Liver (tissue), 3 donors: ENCODE results near the gene B3GNT9.

Experiments
- EGR1 ChIP-seq, 2 donors: IDR thresholded peaks; 2 replicates each; pipeline ENCODE4 v1.6.1; 2016 to 2018; ENCODE audit warnings: antibody characterized with exemption in 2 of 2, low read depth in 2 of 2
- GABPA ChIP-seq, 2 donors: IDR thresholded peaks in 1 of 2; conservative IDR thresholded peaks in 1 of 2; 2 replicates each; pipeline ENCODE4 v1.6.1; 2016; ENCODE audit warnings: antibody characterized with exemption in 2 of 2, mild to moderate bottlenecking in 1 of 2, moderate library complexity in 1 of 2
- RAD21 ChIP-seq, 2 donors: IDR thresholded peaks; 2 replicates each; pipeline ENCODE4 v1.6.1; 2016; ENCODE audit warnings: antibody characterized with exemption in 2 of 2, mild to moderate bottlenecking in 2 of 2
- SP1 ChIP-seq: IDR thresholded peaks from 2 replicates; pipeline ENCODE4 v1.6.1; 2018; ENCODE audit warnings: antibody characterized with exemption, mild to moderate bottlenecking
- TAF1 ChIP-seq: conservative IDR thresholded peaks from 2 replicates; pipeline ENCODE4 v1.6.1; 2016; ENCODE audit warnings: antibody characterized with exemption, mild to moderate bottlenecking
- YY1 ChIP-seq: IDR thresholded peaks from 2 replicates; pipeline ENCODE4 v1.6.1; 2016; ENCODE audit warnings: antibody characterized with exemption, mild to moderate bottlenecking
- TF ChIP-seq, protein P1 (sequence below): fragments of 150-350 bp; IDR thresholded peaks from 2 replicates; pipeline ENCODE4 v1.5.1; 2017; ENCODE audit warnings: improper control_type of control experiment, low read depth, low read length; ENCODE audit not compliant: missing input control
- TF ChIP-seq, protein P2 (sequence below): IDR thresholded peaks from 2 replicates; pipeline ENCODE4 v1.6.1; 2016; ENCODE audit warnings: antibody characterized with exemption, mild to moderate bottlenecking
- TF ChIP-seq, protein P3 (sequence below): IDR thresholded peaks from 2 replicates; pipeline ENCODE4 v1.6.1; 2016; ENCODE audit warnings: antibody characterized with exemption
- TF ChIP-seq, protein P4 (sequence below): IDR thresholded peaks from 2 replicates; pipeline ENCODE4 v1.6.1; 2016; ENCODE audit warnings: antibody characterized with exemption
- TF ChIP-seq, protein P5 (sequence below): IDR thresholded peaks from 2 replicates; pipeline ENCODE4 v1.6.1; 2016; ENCODE audit warnings: antibody characterized with exemption
- donor health status: healthy.
- donor health status: healthy.

DNA sequence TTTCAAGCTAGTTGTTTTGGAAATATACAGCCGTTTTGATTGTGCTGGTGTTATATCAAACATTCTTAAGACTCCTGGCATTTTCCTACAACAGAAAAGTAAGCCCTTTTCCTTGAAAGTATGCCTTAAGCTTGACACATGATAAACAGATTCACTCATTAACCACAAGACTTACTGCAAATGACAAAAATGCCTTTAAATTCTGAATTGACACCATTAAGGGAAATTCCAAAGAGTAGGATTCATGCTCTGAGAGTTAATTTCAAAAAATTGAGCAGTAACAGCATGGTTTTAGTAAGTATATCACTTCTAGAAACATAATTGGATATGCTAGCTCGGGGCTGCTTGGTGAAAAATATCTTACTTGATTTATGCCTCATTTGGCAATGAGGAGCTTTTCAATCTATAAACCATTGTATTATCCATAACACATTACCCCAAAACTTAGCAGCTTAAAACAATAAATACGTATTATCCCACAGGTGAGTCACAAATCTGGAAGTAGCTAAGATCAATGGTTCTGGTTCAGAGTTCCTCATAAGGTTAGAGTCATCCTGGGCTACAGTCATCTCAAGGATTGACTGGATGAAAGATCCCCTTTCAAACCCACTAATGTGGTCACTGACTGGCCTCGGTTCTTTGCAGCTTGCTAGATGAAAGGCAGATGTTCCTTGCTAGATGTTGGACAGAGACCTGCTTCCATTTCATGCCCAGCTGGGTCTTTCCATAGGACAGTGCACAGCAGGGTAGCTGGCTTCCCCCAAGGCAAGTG is 49.3 kb downstream of the B3GNT9 start:
- TF ChIP-seq TAF1 (no peak), GABPA (IDR thresholded peaks at IDR 0.05 in 1 of 2, conservative IDR thresholded peaks at IDR 0.05 in 1 of 2) (no peak), SP1 (no peak), YY1 (no peak), RAD21 (IDR thresholded peaks at IDR 0.05) (no peak), EGR1 (IDR thresholded peaks at IDR 0.05; ENCODE audit: low read depth in 2 of 2) (no peak)
- TF ChIP-seq, protein P1, sequence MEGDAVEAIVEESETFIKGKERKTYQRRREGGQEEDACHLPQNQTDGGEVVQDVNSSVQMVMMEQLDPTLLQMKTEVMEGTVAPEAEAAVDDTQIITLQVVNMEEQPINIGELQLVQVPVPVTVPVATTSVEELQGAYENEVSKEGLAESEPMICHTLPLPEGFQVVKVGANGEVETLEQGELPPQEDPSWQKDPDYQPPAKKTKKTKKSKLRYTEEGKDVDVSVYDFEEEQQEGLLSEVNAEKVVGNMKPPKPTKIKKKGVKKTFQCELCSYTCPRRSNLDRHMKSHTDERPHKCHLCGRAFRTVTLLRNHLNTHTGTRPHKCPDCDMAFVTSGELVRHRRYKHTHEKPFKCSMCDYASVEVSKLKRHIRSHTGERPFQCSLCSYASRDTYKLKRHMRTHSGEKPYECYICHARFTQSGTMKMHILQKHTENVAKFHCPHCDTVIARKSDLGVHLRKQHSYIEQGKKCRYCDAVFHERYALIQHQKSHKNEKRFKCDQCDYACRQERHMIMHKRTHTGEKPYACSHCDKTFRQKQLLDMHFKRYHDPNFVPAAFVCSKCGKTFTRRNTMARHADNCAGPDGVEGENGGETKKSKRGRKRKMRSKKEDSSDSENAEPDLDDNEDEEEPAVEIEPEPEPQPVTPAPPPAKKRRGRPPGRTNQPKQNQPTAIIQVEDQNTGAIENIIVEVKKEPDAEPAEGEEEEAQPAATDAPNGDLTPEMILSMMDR = no peak
- TF ChIP-seq, protein P2, sequence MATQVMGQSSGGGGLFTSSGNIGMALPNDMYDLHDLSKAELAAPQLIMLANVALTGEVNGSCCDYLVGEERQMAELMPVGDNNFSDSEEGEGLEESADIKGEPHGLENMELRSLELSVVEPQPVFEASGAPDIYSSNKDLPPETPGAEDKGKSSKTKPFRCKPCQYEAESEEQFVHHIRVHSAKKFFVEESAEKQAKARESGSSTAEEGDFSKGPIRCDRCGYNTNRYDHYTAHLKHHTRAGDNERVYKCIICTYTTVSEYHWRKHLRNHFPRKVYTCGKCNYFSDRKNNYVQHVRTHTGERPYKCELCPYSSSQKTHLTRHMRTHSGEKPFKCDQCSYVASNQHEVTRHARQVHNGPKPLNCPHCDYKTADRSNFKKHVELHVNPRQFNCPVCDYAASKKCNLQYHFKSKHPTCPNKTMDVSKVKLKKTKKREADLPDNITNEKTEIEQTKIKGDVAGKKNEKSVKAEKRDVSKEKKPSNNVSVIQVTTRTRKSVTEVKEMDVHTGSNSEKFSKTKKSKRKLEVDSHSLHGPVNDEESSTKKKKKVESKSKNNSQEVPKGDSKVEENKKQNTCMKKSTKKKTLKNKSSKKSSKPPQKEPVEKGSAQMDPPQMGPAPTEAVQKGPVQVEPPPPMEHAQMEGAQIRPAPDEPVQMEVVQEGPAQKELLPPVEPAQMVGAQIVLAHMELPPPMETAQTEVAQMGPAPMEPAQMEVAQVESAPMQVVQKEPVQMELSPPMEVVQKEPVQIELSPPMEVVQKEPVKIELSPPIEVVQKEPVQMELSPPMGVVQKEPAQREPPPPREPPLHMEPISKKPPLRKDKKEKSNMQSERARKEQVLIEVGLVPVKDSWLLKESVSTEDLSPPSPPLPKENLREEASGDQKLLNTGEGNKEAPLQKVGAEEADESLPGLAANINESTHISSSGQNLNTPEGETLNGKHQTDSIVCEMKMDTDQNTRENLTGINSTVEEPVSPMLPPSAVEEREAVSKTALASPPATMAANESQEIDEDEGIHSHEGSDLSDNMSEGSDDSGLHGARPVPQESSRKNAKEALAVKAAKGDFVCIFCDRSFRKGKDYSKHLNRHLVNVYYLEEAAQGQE = no peak
- TF ChIP-seq, protein P3, sequence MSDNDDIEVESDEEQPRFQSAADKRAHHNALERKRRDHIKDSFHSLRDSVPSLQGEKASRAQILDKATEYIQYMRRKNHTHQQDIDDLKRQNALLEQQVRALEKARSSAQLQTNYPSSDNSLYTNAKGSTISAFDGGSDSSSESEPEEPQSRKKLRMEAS = no peak
- TF ChIP-seq, protein P4, sequence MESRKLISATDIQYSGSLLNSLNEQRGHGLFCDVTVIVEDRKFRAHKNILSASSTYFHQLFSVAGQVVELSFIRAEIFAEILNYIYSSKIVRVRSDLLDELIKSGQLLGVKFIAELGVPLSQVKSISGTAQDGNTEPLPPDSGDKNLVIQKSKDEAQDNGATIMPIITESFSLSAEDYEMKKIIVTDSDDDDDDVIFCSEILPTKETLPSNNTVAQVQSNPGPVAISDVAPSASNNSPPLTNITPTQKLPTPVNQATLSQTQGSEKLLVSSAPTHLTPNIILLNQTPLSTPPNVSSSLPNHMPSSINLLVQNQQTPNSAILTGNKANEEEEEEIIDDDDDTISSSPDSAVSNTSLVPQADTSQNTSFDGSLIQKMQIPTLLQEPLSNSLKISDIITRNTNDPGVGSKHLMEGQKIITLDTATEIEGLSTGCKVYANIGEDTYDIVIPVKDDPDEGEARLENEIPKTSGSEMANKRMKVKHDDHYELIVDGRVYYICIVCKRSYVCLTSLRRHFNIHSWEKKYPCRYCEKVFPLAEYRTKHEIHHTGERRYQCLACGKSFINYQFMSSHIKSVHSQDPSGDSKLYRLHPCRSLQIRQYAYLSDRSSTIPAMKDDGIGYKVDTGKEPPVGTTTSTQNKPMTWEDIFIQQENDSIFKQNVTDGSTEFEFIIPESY = no peak
- TF ChIP-seq, protein P5, sequence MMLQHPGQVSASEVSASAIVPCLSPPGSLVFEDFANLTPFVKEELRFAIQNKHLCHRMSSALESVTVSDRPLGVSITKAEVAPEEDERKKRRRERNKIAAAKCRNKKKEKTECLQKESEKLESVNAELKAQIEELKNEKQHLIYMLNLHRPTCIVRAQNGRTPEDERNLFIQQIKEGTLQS = no peak
